ENCODE results near the gene RIMS3.

GRCh38 chr1:40593449-40594186, 71.9 kb downstream of the RIMS3 start:
- TF ChIP-seq EZH2 (IDR thresholded peaks at IDR 0.05; ENCODE audit: low read length, unreplicated experiment) (no peak), CTCF (conservative IDR thresholded peaks at IDR 0.05; ENCODE audit: low read depth, low read length) (no peak), EZH2phosphoT487 (IDR thresholded peaks at IDR 0.05; ENCODE audit: borderline replicate concordance, low read length) (no peak)
